Vagina (tissue), 2 donors: ENCODE measurements around the gene SLC1A3. TPM values are rescaled to one million over a fixed set of nuclear protein-coding genes. Genes with fewer than 3 reads are reported as not detected.

Experiments
- DNase-seq, 2 donors: peaks; one replicate each; pipeline ENCODE4 v3.0.0-alpha.2; 2017; ENCODE audit errors: extremely low spot score in 2 of 2
- H3K27ac ChIP-seq: fragments of 200-600 bp; sonication (generic); one replicate; pipeline ENCODE4 v1.5.1; 2019
- H3K27me3 ChIP-seq: fragments of 200-600 bp; sonication (generic); one replicate; pipeline ENCODE4 v1.5.1; 2019
- H3K36me3 ChIP-seq, 2 donors: fragments of 200-600 bp; sonication (generic); one replicate each; pipeline ENCODE4 v1.5.1; 2017 to 2019
- H3K4me1 ChIP-seq: fragments of 200-600 bp; sonication (generic); one replicate; pipeline ENCODE4 v1.5.1; 2019
- H3K4me3 ChIP-seq, 2 donors: fragments of 200-600 bp; sonication (generic); 1 replicate in 1 of 2; 2 replicates in 1 of 2; pipeline ENCODE4 v1.5.1; 2016 to 2019
- H3K9me3 ChIP-seq: fragments of 200-600 bp; sonication (generic); one replicate; pipeline ENCODE4 v1.5.1; 2019
- CTCF ChIP-seq, 3 experiments: fragments of 450-650 bp in 2 of 3; fragments of 200-600 bp in 1 of 3; sonication (generic) in 1 of 3; IDR thresholded peaks; one replicate each; pipeline ENCODE4 v1.5.1; 2017 to 2019; ENCODE audit warnings: antibody characterized with exemption in 3 of 3, mild to moderate bottlenecking in 2 of 3, moderate library complexity in 2 of 3
- POLR2A ChIP-seq, 2 donors: fragments of 450-650 bp; IDR thresholded peaks; one replicate each; pipeline ENCODE4 v1.6.1; 2017; ENCODE audit warnings: antibody characterized with exemption in 2 of 2, mild to moderate bottlenecking in 2 of 2, moderate library complexity in 2 of 2
- POLR2AphosphoS5 ChIP-seq, 2 donors: sonication (generic); formaldehyde crosslinking; IDR thresholded peaks; one replicate each; pipeline ENCODE4 v1.9.0; 2017; ENCODE audit warnings: antibody characterized with exemption in 2 of 2, mild to moderate bottlenecking in 2 of 2, low read depth in 1 of 2; ENCODE audit not compliant: insufficient read depth in 1 of 2
- intact Hi-C: fragments of 100-400 bp; cut with DNase I; formaldehyde crosslinking; loops from one replicate; pipeline ENCODE4 v1.15.1; 2023
- total RNA-seq: library from RNA; depleted of rRNA; stranded (reverse); fragments of >200 nt; gene quantifications from one replicate; pipeline ENCODE4 v1.2.3, GENCODE V29; 2016

Gene SLC1A3
- total RNA-seq, 1 donor from 2014 or later, result 18.9 TPM

GRCh38 chr5:36682499-36682898 lies 76.1 kb downstream of the SLC1A3 start:
- TF ChIP-seq POLR2A (IDR thresholded peaks at IDR 0.05) (no peak), POLR2AphosphoS5 (IDR thresholded peaks at IDR 0.05; ENCODE audit: insufficient read depth in 1 of 2, low read depth in 1 of 2) (no peak), CTCF (IDR thresholded peaks at IDR 0.05) (no peak)
- intact Hi-C loops, result no loop called here
- Histone ChIP-seq H3K4me3 (no peak overlapping the region), H3K27me3 (no peaks in the 10 kb centered on the region), H3K27ac (no peak overlapping the region), H3K9me3 (no peaks in the 10 kb centered on the region), H3K36me3 (no peaks in the 10 kb centered on the region), H3K4me1 (no peaks in the 10 kb centered on the region)
- DNase-seq, result no peak

- intact Hi-C loops, result no loop called here
- no peak overlapping the region for H3K27ac ChIP-seq
- H3K9me3 ChIP-seq, result no peaks in the 10 kb centered on the region
- H3K36me3 ChIP-seq, result no peaks in the 10 kb centered on the region
- H3K4me1 ChIP-seq, result no peaks in the 10 kb centered on the region
- DNase-seq, result no peak
- TF ChIP-seq POLR2AphosphoS5 (IDR thresholded peaks at IDR 0.05; ENCODE audit: insufficient read depth in 1 of 2, low read depth in 1 of 2) (peak in 1 of 2 donors; percentile 62), POLR2A (IDR thresholded peaks at IDR 0.05) (no peak), CTCF (IDR thresholded peaks at IDR 0.05) (no peak)
- H3K4me3 ChIP-seq, result no peak overlapping the region
- no peaks in the 10 kb centered on the region for H3K27me3 ChIP-seq
Observed at GRCh38 chr5:36683821-36684434, 77.5 kb downstream of the SLC1A3 start.

DNA sequence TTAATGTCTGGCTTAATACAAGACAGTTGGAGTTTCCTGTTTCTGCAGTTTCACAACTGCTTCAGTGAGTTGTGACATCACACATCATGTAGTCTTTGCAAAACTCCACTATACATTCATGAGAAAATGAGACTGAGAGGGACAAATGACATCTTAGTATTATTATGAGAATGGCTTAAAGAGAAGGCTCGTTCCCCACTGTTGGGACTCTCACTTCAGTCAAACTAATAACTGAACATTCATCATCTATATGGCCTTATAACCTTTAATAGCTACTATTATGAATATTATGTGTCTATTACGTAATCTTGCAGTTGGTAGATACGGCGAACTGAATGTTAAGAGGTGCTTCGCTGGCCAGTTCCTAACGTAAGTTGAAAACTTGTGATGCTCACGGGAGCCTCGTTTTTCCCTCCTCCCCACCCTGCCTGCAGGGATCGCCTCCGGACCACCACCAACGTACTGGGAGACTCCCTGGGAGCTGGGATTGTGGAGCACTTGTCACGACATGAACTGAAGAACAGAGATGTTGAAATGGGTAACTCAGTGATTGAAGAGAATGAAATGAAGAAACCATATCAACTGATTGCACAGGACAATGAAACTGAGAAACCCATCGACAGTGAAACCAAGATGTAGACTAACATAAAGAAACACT lies 79.4 kb downstream of the SLC1A3 start:
- H3K9me3 ChIP-seq, result no peaks in the 10 kb centered on the region
- no peaks in the 10 kb centered on the region for H3K36me3 ChIP-seq
- no peaks in the 10 kb centered on the region for H3K27me3 ChIP-seq
- peaks cover 11% of the 10 kb centered on the region for H3K4me1 ChIP-seq
- no peak for TF ChIP-seq POLR2A (IDR thresholded peaks at IDR 0.05)
- TF ChIP-seq CTCF (IDR thresholded peaks at IDR 0.05), result no peak
- no peak for TF ChIP-seq POLR2AphosphoS5 (IDR thresholded peaks at IDR 0.05; ENCODE audit: insufficient read depth in 1 of 2, low read depth in 1 of 2)
- intact Hi-C loops, result no loop called here
- no peak overlapping the region for H3K27ac ChIP-seq
- H3K4me3 ChIP-seq, result no peak overlapping the region
- no peak for DNase-seq

DNA sequence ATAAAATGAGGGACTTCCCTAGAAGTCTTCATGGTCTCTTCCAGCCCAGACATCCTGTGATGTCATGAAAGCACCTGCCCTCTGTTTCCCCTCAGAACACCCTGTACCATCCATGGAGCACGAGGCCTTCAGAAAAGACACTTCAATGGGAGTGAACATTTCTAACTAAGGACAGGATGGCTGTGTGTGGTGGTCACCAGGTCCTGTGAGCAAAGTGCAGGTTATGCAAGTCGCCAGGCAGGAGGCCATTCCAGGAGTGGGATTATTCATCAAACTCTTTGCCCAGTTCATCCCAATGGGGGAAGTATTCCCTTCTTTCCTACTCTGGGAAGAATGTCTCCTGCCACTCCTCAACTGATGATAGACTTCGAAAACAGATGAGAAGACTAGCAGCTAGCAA lies 80.5 kb downstream of the SLC1A3 start:
- no peaks in the 10 kb centered on the region for H3K27me3 ChIP-seq
- TF ChIP-seq POLR2A (IDR thresholded peaks at IDR 0.05) (no peak), CTCF (IDR thresholded peaks at IDR 0.05) (no peak), POLR2AphosphoS5 (IDR thresholded peaks at IDR 0.05; ENCODE audit: insufficient read depth in 1 of 2, low read depth in 1 of 2) (no peak)
- DNase-seq, result no peak
- H3K9me3 ChIP-seq, result no peaks in the 10 kb centered on the region
- no peaks in the 10 kb centered on the region for H3K36me3 ChIP-seq
- no peak overlapping the region for H3K27ac ChIP-seq
- peaks cover 22% of the 10 kb centered on the region for H3K4me1 ChIP-seq
- H3K4me3 ChIP-seq, result no peak overlapping the region
- intact Hi-C loops, result no loop called here

GRCh38 chr5:36688722-36689121 lies 82.3 kb downstream of the SLC1A3 start:
- no peaks in the 10 kb centered on the region for H3K36me3 ChIP-seq

More at GRCh38 chr5:36688722-36689121, 82.3 kb downstream of the SLC1A3 start:
- Histone ChIP-seq H3K27ac (no peak overlapping the region), H3K27me3 (no peaks in the 10 kb centered on the region), H3K4me3 (no peak overlapping the region), H3K9me3 (no peaks in the 10 kb centered on the region), H3K4me1 (peaks cover 37% of the 10 kb centered on the region)
- intact Hi-C loops, result no loop called here
- TF ChIP-seq CTCF (IDR thresholded peaks at IDR 0.05) (no peak), POLR2AphosphoS5 (IDR thresholded peaks at IDR 0.05; ENCODE audit: insufficient read depth in 1 of 2, low read depth in 1 of 2) (no peak), POLR2A (IDR thresholded peaks at IDR 0.05) (no peak)
- DNase-seq, result no peak
